Esophagus squamous epithelium (tissue), 4 donors: Measurements from ENCODE around the gene TSGA10.
"Not testable (repeated sequence)": the region's sequence is repeated elsewhere in the genome, so short reads cannot be mapped to it uniquely, and the experiment has no call there.

Experiments
- POLR2A ChIP-seq, 4 donors: fragments of 450-650 bp; IDR thresholded peaks; one replicate each; pipeline ENCODE4 v1.6.1; 2017; ENCODE audit warnings: antibody characterized with exemption in 4 of 4, mild to moderate bottlenecking in 4 of 4, moderate library complexity in 3 of 4
- TF ChIP-seq, protein P1 (sequence below), 6 experiments: fragments of 450-650 bp in 4 of 6; fragments of 200-600 bp in 2 of 6; sonication (generic) in 2 of 6; IDR thresholded peaks; one replicate each; pipeline ENCODE4 v1.5.1; 2016 to 2019; ENCODE audit warnings: antibody characterized with exemption in 6 of 6, mild to moderate bottlenecking in 4 of 6, moderate library complexity in 4 of 6

DNA sequence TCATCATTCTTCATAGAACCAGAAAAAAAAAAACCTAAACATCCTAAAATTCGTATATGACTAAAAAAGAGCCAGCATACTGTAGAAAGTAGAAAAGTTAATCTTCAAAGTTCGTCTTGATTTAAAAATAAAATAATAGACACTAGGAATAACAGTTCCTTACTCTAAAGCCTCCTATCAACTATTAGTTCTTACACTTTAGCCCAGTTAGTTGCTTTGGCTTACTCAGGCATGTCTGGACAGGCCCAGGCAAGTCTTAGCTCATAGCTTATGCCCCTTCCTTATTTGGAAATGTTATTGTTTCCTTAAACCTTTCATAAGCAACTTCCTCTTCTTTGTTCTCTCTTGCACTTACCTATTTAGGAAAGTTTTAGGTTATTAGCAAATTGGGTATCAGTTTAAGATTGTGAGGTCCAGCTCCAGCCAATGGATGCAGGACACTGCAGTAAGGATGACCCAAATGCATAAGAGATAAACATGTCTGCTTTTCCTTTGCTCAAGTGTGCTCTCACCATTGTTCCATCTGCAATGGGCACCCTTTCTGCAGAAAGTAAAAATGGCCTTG is 113.9 kb downstream of the TSGA10 start:
- TF ChIP-seq, protein P1, sequence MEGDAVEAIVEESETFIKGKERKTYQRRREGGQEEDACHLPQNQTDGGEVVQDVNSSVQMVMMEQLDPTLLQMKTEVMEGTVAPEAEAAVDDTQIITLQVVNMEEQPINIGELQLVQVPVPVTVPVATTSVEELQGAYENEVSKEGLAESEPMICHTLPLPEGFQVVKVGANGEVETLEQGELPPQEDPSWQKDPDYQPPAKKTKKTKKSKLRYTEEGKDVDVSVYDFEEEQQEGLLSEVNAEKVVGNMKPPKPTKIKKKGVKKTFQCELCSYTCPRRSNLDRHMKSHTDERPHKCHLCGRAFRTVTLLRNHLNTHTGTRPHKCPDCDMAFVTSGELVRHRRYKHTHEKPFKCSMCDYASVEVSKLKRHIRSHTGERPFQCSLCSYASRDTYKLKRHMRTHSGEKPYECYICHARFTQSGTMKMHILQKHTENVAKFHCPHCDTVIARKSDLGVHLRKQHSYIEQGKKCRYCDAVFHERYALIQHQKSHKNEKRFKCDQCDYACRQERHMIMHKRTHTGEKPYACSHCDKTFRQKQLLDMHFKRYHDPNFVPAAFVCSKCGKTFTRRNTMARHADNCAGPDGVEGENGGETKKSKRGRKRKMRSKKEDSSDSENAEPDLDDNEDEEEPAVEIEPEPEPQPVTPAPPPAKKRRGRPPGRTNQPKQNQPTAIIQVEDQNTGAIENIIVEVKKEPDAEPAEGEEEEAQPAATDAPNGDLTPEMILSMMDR (IDR thresholded peaks at IDR 0.05), result not testable (repeated sequence)
- TF ChIP-seq POLR2A (IDR thresholded peaks at IDR 0.05), result not testable (repeated sequence)
